Neural cell (in vitro differentiated cells): ENCODE measurements around the gene CERS2. TPM values are rescaled to one million over a fixed set of nuclear protein-coding genes. Genes with fewer than 3 reads are reported as not detected.

Experiments
- H2AFZ ChIP-seq: fragments of 200-600, 300-800 bp; sonication (generic), shearing (Covaris generic); 2 replicates; pipeline ENCODE4 v1.6.0; 2014; ENCODE audit warnings: low read depth, mild to moderate bottlenecking, antibody characterized with exemption, low read length, moderate library complexity
- H3F3A ChIP-seq: fragments of 200-600 bp; shearing (Covaris generic); 2 replicates; pipeline ENCODE4 v1.6.1; 2016; ENCODE audit warnings: mild to moderate bottlenecking, moderate library complexity, mixed read lengths, antibody characterized with exemption, low read length; ENCODE audit not compliant: insufficient read depth, poor library complexity, severe bottlenecking
- H3K27ac ChIP-seq: fragments of 200-600, 300-800 bp; sonication (generic), shearing (Covaris generic); 2 replicates; pipeline ENCODE4 v1.5.1; 2014; ENCODE audit warnings: mild to moderate bottlenecking, low read length, moderate library complexity
- H3K27me3 ChIP-seq: fragments of 300-800, 200-600 bp; sonication (generic), shearing (Covaris generic); 2 replicates; pipeline ENCODE4 v1.6.0; 2014; ENCODE audit warnings: mild to moderate bottlenecking, low read depth, low read length, moderate library complexity; ENCODE audit not compliant: insufficient read depth
- H3K36me3 ChIP-seq: fragments of 300-800, 200-600 bp; sonication (generic), shearing (Covaris generic); 2 replicates; pipeline ENCODE4 v1.5.1; 2014; ENCODE audit warnings: mild to moderate bottlenecking, antibody characterized with exemption, low read length, moderate library complexity; ENCODE audit not compliant: insufficient read depth
- H3K4me2 ChIP-seq: fragments of 300-800, 200-600 bp; sonication (generic), shearing (Covaris generic); 2 replicates; pipeline ENCODE4 v1.6.0; 2014; ENCODE audit warnings: mild to moderate bottlenecking, low read length
- H3K4me3 ChIP-seq: fragments of 300-800, 200-600 bp; sonication (generic), shearing (Covaris generic); 2 replicates; pipeline ENCODE4 v1.5.1; 2014; ENCODE audit warnings: mild to moderate bottlenecking, low read length, moderate library complexity
- H3K79me2 ChIP-seq: fragments of 200-600 bp; shearing (Covaris generic); replicated peaks from 2 replicates; pipeline ENCODE4 v1.6.0; 2014; ENCODE audit warnings: mild to moderate bottlenecking, low read length, moderate library complexity; ENCODE audit not compliant: insufficient read depth
- H3K9ac ChIP-seq: fragments of 300-800, 200-600 bp; sonication (generic), shearing (Covaris generic); 2 replicates; pipeline ENCODE4 v1.6.1; 2016; ENCODE audit warnings: mild to moderate bottlenecking, low read length, mixed read lengths
- H3K9me2 ChIP-seq: fragments of 200-600 bp; shearing (Covaris generic); 2 replicates; pipeline ENCODE4 v1.6.1; 2016; ENCODE audit warnings: mild to moderate bottlenecking, low read length, mixed read lengths; ENCODE audit not compliant: insufficient read depth
- H3K9me3 ChIP-seq: fragments of 200-600, 300-800 bp; sonication (generic), shearing (Covaris generic); 2 replicates; pipeline ENCODE4 v1.6.1; 2016; ENCODE audit warnings: mild to moderate bottlenecking, mixed run types, low read length, moderate library complexity, mixed read lengths
- H4K20me1 ChIP-seq: fragments of 200-600 bp; shearing (Covaris generic); 2 replicates; pipeline ENCODE4 v1.6.1; 2016; ENCODE audit warnings: mild to moderate bottlenecking, mixed run types; ENCODE audit not compliant: insufficient read depth
- EP300 ChIP-seq: fragments of 450-650 bp; conservative IDR thresholded peaks from 2 replicates; pipeline ENCODE4 v1.6.1; 2014; ENCODE audit warnings: antibody characterized with exemption, mild to moderate bottlenecking, moderate library complexity; ENCODE audit not compliant: poor library complexity, severe bottlenecking
- EZH2 ChIP-seq: fragments of 200-600, 300-800 bp; shearing (Covaris generic), sonication (generic); IDR thresholded peaks from 2 replicates; pipeline ENCODE4 v1.6.1; 2014; ENCODE audit warnings: antibody characterized with exemption, low read length, borderline replicate concordance, mild to moderate bottlenecking; ENCODE audit not compliant: insufficient read depth, poor library complexity, severe bottlenecking
- MXI1 ChIP-seq: fragments of 450-650 bp; conservative IDR thresholded peaks from 2 replicates; pipeline ENCODE4 v1.6.1; 2014; ENCODE audit warnings: antibody characterized with exemption, mild to moderate bottlenecking; ENCODE audit not compliant: poor library complexity, severe bottlenecking
- POLR2AphosphoS5 ChIP-seq: IDR thresholded peaks from 2 replicates; pipeline ENCODE4 v1.6.1; 2012
- RAD21 ChIP-seq: fragments of 450-650 bp; conservative IDR thresholded peaks from 2 replicates; pipeline ENCODE4 v1.6.1; 2014; ENCODE audit warnings: antibody characterized with exemption, mild to moderate bottlenecking, moderate library complexity
- SMC3 ChIP-seq: fragments of 450-650 bp; conservative IDR thresholded peaks from 2 replicates; pipeline ENCODE4 v1.6.1; 2014; ENCODE audit warnings: antibody characterized with exemption, mild to moderate bottlenecking, moderate library complexity; ENCODE audit not compliant: poor library complexity
- TAF1 ChIP-seq: IDR thresholded peaks from 2 replicates; pipeline ENCODE4 v1.6.1; 2012; ENCODE audit warnings: low read depth
- polyA minus RNA-seq: library from RNA; depleted of rRNA, polyadenylated mRNA; stranded (reverse); fragments of >200 nt; gene quantifications from 2 replicates; pipeline ENCODE4 v1.2.3, GENCODE V29; 2014
- polyA plus RNA-seq: library from polyadenylated mRNA; depleted of rRNA; stranded (reverse); fragments of >200 nt; gene quantifications from 2 replicates; pipeline ENCODE4 v1.2.3, GENCODE V29; 2014
- TF ChIP-seq, protein P1 (sequence below): IDR thresholded peaks from 2 replicates; pipeline ENCODE4 v1.6.1; 2012; ENCODE audit warnings: borderline replicate concordance
- TF ChIP-seq, protein P2 (sequence below): fragments of 450-650 bp; IDR thresholded peaks from 2 replicates; pipeline ENCODE4 v1.5.1; 2014; ENCODE audit warnings: antibody characterized with exemption, mild to moderate bottlenecking, moderate library complexity; ENCODE audit not compliant: poor library complexity, severe bottlenecking

The CERS2 gene, protein sequence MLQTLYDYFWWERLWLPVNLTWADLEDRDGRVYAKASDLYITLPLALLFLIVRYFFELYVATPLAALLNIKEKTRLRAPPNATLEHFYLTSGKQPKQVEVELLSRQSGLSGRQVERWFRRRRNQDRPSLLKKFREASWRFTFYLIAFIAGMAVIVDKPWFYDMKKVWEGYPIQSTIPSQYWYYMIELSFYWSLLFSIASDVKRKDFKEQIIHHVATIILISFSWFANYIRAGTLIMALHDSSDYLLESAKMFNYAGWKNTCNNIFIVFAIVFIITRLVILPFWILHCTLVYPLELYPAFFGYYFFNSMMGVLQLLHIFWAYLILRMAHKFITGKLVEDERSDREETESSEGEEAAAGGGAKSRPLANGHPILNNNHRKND
- polyA plus RNA-seq (39.1 and 49.7 TPM in 2 replicates), polyA minus RNA-seq (32.5 and 33.1 TPM in 2 replicates)

DNA sequence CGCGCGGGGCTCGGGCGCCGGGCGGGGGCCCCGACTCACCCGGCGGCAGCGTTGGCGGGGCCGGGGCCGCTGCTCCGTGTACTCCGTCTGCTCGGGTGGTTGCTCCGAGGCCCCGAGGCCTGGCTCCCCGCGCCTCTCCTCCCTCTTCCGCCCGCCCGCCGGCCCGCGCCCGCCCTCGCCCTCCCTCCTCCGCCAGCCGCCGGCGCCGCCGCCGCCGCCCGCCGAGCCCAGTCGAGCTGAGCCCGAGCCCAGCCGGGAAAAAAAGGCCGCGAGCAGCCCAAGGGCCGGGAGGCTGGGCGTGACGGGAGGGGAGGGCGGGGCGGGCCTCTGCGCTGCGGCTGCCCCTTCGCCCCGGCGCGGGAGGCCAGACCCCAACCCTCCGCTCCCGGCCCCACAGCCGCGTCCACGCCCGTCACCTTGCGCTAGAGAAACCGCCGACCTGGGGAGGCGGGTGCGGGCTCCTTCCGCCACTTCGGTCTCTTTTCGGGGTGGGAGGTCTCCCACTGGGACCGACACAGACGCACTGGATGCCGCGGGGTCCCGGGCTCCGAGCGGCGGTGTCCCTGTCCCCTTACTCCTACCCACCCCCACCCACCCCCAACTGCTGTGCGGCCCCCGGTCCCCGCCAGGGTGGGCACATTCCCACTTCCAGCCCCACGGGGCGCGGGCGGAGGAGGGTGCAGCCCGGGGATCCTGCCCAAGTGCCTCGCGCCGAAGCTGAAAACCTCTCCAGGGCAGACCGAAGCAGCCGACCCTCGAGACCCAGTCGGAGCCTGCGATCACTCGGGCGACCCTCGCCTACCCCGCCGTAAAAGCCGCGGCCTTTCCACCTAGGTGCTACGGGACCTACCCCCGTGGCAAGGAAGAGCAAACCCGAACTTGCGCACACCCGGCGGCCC, at the start of gene CERS2:
Gene CERS2, minus strand, starts transcription at position 256 of the 899 bp plus-strand sequence. CDS start 5,745 bp downstream, outside the sequence.
- Histone ChIP-seq H3K36me3 (no peaks in the 10 kb centered on the region), H3K9me3 (no peaks in the 10 kb centered on the region), H3K79me2 (peaks cover 49% of the 10 kb centered on the region), H4K20me1 (no peaks in the 10 kb centered on the region), H3K9me2 (no peaks in the 10 kb centered on the region), H3K27me3 (no peaks in the 10 kb centered on the region), H3K27ac (peak within 1 kb of the TSS; percentile 73), H2AFZ (peak within 1 kb of the TSS; percentile 73), H3K4me2 (peak within 1 kb of the TSS; percentile 41), H3F3A (no peaks in the 10 kb centered on the region), H3K9ac (peak within 1 kb of the TSS; percentile 90), H3K4me3 (peak within 1 kb of the TSS; percentile 94)
- no peak for TF ChIP-seq EP300
- TF ChIP-seq, protein P1, sequence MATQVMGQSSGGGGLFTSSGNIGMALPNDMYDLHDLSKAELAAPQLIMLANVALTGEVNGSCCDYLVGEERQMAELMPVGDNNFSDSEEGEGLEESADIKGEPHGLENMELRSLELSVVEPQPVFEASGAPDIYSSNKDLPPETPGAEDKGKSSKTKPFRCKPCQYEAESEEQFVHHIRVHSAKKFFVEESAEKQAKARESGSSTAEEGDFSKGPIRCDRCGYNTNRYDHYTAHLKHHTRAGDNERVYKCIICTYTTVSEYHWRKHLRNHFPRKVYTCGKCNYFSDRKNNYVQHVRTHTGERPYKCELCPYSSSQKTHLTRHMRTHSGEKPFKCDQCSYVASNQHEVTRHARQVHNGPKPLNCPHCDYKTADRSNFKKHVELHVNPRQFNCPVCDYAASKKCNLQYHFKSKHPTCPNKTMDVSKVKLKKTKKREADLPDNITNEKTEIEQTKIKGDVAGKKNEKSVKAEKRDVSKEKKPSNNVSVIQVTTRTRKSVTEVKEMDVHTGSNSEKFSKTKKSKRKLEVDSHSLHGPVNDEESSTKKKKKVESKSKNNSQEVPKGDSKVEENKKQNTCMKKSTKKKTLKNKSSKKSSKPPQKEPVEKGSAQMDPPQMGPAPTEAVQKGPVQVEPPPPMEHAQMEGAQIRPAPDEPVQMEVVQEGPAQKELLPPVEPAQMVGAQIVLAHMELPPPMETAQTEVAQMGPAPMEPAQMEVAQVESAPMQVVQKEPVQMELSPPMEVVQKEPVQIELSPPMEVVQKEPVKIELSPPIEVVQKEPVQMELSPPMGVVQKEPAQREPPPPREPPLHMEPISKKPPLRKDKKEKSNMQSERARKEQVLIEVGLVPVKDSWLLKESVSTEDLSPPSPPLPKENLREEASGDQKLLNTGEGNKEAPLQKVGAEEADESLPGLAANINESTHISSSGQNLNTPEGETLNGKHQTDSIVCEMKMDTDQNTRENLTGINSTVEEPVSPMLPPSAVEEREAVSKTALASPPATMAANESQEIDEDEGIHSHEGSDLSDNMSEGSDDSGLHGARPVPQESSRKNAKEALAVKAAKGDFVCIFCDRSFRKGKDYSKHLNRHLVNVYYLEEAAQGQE = peak; percentile 49

DNA sequence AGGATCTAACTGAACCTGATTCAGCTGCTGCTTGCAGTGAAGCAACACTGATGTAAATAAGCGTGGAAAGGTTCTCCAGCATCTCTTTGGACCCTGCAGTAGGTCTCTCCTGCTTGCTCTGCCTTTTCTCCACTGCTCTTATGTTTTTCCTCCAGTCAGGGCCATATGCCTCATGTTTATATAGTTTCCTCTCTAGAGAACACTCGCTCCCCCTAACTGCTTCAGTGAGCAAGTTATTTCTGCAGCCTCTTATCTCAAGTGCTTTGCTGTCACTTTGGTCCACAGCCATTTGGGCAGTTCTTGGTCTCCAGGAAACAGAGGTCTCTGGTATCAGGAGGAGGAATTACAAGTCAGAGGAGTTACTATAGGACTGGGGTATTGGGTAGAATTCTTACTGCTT, 38.9 kb upstream of the CERS2 start:
- no peak overlapping the region for H2AFZ ChIP-seq
- peaks cover 6% of the 10 kb centered on the region for H3K79me2 ChIP-seq
- H3K36me3 ChIP-seq = no peaks in the 10 kb centered on the region
- H4K20me1 ChIP-seq = no peaks in the 10 kb centered on the region
- no peak overlapping the region for H3K27ac ChIP-seq
- H3K9ac ChIP-seq = no peak overlapping the region
- no peak overlapping the region for H3K4me3 ChIP-seq
- no peaks in the 10 kb centered on the region for H3K9me3 ChIP-seq
- TF ChIP-seq POLR2AphosphoS5 = no peak
- TF ChIP-seq RAD21 = no peak
- TF ChIP-seq, protein P2, sequence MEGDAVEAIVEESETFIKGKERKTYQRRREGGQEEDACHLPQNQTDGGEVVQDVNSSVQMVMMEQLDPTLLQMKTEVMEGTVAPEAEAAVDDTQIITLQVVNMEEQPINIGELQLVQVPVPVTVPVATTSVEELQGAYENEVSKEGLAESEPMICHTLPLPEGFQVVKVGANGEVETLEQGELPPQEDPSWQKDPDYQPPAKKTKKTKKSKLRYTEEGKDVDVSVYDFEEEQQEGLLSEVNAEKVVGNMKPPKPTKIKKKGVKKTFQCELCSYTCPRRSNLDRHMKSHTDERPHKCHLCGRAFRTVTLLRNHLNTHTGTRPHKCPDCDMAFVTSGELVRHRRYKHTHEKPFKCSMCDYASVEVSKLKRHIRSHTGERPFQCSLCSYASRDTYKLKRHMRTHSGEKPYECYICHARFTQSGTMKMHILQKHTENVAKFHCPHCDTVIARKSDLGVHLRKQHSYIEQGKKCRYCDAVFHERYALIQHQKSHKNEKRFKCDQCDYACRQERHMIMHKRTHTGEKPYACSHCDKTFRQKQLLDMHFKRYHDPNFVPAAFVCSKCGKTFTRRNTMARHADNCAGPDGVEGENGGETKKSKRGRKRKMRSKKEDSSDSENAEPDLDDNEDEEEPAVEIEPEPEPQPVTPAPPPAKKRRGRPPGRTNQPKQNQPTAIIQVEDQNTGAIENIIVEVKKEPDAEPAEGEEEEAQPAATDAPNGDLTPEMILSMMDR = no peak
- no peak for TF ChIP-seq EZH2
- no peak for TF ChIP-seq MXI1
- TF ChIP-seq TAF1 = no peak
- no peak for TF ChIP-seq SMC3
- TF ChIP-seq, protein P1 = no peak
- no peak for TF ChIP-seq EP300
- H3F3A ChIP-seq = no peaks in the 10 kb centered on the region
- no peaks in the 10 kb centered on the region for H3K27me3 ChIP-seq
- no peak overlapping the region for H3K4me2 ChIP-seq
- H3K9me2 ChIP-seq = no peaks in the 10 kb centered on the region
